Measurements from ENCODE around the gene DCDC1.
"Not testable (repeated sequence)": the region's sequence is repeated elsewhere in the genome, so short reads cannot be mapped to it uniquely, and the experiment has no call there.

DCDC1 gene

GRCh38 chr11:31022080-31022479 is 347.5 kb downstream of the DCDC1 start:
- no peak for DNase-seq (ENCODE audit: extremely low spot score, insufficient read length, low read depth)
- no peak for FAIRE-seq

GRCh38 chr11:31019786-31020185 is 349.8 kb downstream of the DCDC1 start:
- no peak for FAIRE-seq
- DNase-seq (ENCODE audit: extremely low spot score, insufficient read length, low read depth), result no peak

GRCh38 chr11:31005202-31005601 is 364.3 kb downstream of the DCDC1 start:
- DNase-seq (ENCODE audit: extremely low spot score, insufficient read length, low read depth), result no peak
- FAIRE-seq, result no peak

- FAIRE-seq (no peak), DNase-seq (ENCODE audit: extremely low spot score, insufficient read length, low read depth) (no peak)
These were observed 368.1 kb downstream of the DCDC1 start for GRCh38 chr11:31001427-31001826.

GRCh38 chr11:31000381-31000780 is 369.2 kb downstream of the DCDC1 start:
- no peak for DNase-seq (ENCODE audit: extremely low spot score, insufficient read length, low read depth)
- no peak for FAIRE-seq

- DNase-seq (ENCODE audit: extremely low spot score, insufficient read length, low read depth), result no peak
- FAIRE-seq, result no peak
These were observed 377.1 kb downstream of the DCDC1 start for GRCh38 chr11:30992513-30992849.

GRCh38 chr11:30991802-30992512 is 377.6 kb downstream of the DCDC1 start:
- FAIRE-seq, result no peak
- no peak for DNase-seq (ENCODE audit: extremely low spot score, insufficient read length, low read depth)

GRCh38 chr11:30991376-30991775 is 378.2 kb downstream of the DCDC1 start:
- FAIRE-seq (no peak), DNase-seq (ENCODE audit: extremely low spot score, insufficient read length, low read depth) (no peak)

GRCh38 chr11:30990625-30991296 is 378.8 kb downstream of the DCDC1 start:
- no peak for FAIRE-seq
- no peak for DNase-seq (ENCODE audit: extremely low spot score, insufficient read length, low read depth)

GRCh38 chr11:30987819-30988218 is 381.7 kb downstream of the DCDC1 start:
- DNase-seq (ENCODE audit: extremely low spot score, insufficient read length, low read depth) (no peak), FAIRE-seq (no peak)

- DNase-seq (ENCODE audit: extremely low spot score, insufficient read length, low read depth) (no peak), FAIRE-seq (no peak)
These were observed 384.0 kb downstream of the DCDC1 start for GRCh38 chr11:30985536-30985935.

- no peak for FAIRE-seq
These were observed 384.7 kb downstream of the DCDC1 start for GRCh38 chr11:30984827-30985226.

GRCh38 chr11:30984442-30984816 is 385.1 kb downstream of the DCDC1 start:
- DNase-seq (ENCODE audit: extremely low spot score, insufficient read length, low read depth) (no peak), FAIRE-seq (no peak)

More at GRCh38 chr11:30984827-30985226, 384.7 kb downstream of the DCDC1 start:
- DNase-seq (ENCODE audit: extremely low spot score, insufficient read length, low read depth), result no peak

GRCh38 chr11:30983776-30984441 is 385.6 kb downstream of the DCDC1 start:
- FAIRE-seq (no peak), DNase-seq (ENCODE audit: extremely low spot score, insufficient read length, low read depth) (no peak)

GRCh38 chr11:30983143-30983542 is 386.4 kb downstream of the DCDC1 start:
- DNase-seq (ENCODE audit: extremely low spot score, insufficient read length, low read depth), result no peak
- no peak for FAIRE-seq

GRCh38 chr11:30967579-30967978 is 402.0 kb downstream of the DCDC1 start:
- FAIRE-seq, result no peak
- no peak for DNase-seq (ENCODE audit: extremely low spot score, insufficient read length, low read depth)

GRCh38 chr11:30960387-30960992 is 409.0 kb downstream of the DCDC1 start:
- DNase-seq (ENCODE audit: extremely low spot score, insufficient read length, low read depth) (no peak), FAIRE-seq (no peak)

GRCh38 chr11:30956751-30957150 is 412.8 kb downstream of the DCDC1 start:
- no peak for FAIRE-seq
- DNase-seq (ENCODE audit: extremely low spot score, insufficient read length, low read depth), result no peak

- FAIRE-seq, result no peak
- no peak for DNase-seq (ENCODE audit: extremely low spot score, insufficient read length, low read depth)
These were observed 419.7 kb downstream of the DCDC1 start for GRCh38 chr11:30949838-30950237.

GRCh38 chr11:30947715-30948114 is 421.8 kb downstream of the DCDC1 start:
- DNase-seq (ENCODE audit: extremely low spot score, insufficient read length, low read depth), result not testable (repeated sequence)

GRCh38 chr11:30938810-30939209 is 430.7 kb downstream of the DCDC1 start:
- no peak for DNase-seq (ENCODE audit: extremely low spot score, insufficient read length, low read depth)
- no peak for FAIRE-seq

More at GRCh38 chr11:30947715-30948114, 421.8 kb downstream of the DCDC1 start:
- not testable (repeated sequence) for FAIRE-seq
